NCI-H187 (cell line): ENCODE measurements around the gene FAM136A.
A peak's percentile ranks its signal among the peaks of the same experiment; 100 is the strongest.
"Not testable (repeated sequence)": the region's sequence is repeated elsewhere in the genome, so short reads cannot be mapped to it uniquely, and the experiment has no call there.

Experiments used
- DNase-seq, 2 experiments: peaks; one replicate each; lab custom pipeline; 2025; lab: John Stamatoyannopoulos, UW

Gene FAM136A

DNA sequence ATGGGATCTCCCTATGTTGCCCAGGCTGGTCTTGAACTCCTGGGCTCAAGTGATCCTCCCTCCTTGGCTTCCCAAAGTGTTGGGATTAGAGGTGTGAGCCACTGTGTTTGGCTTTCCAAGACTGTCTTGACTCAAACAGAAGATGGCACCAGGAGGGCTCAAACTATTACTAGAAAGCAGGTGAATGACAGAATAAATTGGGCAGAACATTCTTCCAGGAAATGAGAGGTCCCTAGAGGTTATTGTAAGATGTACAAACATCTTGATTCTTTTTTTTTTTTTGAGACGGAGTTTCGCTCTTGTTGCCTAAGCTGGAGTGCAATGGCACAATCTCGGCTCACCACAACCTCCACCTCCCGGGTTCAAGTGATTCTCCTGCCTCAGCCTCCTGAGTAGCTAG, 4.0 kb downstream of the FAM136A start:
- not testable (repeated sequence) for DNase-seq

DNA sequence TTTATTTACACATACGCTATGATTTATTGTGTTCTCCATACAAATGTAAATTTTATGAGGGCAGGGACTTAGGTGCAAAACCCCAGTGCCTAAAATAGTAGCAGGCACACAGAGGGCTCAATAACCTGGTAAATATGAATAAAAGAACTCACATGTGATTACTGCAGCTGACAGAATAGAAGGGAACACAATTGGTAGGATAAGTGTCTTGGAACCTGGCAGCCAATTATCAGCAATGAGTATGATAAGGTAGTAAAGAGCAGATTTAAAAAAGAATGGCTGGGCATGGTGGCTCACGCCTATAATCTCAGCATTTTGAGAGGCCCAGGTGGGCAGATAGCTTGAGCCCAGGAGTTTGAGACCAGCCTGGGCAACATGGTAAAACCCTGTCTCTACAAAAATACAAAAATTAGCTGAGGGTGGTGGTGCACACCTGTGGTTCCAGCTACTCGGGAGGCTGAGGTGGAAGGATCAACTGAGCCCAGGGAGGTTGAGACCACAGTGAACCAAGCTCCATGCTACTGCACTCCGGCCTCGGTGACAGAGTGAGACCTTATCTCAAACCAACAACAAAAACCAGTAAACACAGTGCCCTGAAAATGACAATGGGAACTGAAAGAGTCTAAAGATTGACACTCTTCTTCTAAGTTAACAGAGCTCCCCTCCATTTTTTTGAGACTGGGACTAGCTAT, 18.2 kb downstream of the FAM136A start:
- DNase-seq: no peak

DNA sequence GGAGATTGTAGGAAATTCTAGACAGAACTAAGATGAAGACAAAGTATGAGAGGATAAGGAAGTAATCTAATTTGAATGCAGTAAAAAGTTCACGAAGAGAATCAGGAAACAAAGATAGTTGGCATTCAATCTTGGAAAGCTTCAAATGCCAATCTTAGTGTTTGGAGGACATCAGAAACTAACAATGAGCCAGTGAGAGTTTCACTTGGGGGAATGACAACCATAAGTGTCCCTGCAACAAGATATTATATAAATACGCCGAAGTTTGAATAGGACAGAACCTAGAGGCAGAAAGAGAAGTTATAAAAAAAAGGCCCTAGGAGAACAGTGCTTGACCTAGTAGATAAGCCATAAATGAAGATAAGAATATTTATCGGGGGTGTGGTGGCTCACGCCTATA, 19.4 kb downstream of the FAM136A start:
- no peak for DNase-seq

DNA sequence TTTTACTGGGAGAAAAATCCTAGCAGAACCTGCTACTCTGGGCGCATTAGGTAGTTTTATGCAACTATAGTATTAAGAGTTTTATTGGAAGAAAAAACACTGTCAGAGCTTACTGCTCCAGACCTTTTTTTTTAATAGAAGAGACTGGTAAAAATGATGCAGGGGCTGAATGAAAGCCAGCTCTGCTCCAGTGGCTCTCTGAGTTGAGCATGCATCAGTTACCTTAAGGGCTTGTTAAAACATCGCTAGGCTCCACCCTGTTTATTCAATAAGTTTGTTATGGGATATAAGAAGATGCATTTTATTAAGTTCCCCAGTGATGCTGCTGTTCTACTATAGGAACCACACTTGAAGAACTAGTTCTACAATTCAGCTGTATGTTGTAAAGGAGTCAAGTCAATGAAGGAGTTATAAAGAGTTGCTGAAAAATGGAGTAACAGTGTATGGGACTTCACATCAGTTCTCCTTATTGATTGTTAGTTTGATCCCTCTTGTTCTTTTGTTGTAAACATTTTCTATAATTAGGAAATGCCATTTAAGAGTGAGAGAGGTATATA, 21.5 kb downstream of the FAM136A start:
- DNase-seq: no peak

DNA sequence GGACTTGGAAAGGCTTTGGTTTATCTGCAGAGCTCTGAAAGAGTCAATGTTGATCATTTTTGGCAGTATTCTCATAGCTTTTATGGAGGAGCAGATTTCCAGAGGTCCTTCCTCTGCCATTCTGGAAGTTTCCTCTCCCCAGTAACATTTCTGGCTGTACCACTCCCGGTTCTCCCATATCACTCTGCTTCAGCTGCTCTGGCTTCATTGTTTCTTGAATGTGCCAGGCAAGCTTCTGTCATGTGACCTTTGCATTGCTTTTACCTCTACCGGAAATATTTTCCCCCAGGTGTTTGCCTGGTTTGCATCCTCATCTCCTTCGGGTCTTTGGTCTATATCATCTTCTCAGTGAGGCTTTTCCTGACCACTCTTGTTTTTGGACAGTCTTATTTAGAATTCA, 31.5 kb downstream of the FAM136A start:
- DNase-seq: no peak

DNA sequence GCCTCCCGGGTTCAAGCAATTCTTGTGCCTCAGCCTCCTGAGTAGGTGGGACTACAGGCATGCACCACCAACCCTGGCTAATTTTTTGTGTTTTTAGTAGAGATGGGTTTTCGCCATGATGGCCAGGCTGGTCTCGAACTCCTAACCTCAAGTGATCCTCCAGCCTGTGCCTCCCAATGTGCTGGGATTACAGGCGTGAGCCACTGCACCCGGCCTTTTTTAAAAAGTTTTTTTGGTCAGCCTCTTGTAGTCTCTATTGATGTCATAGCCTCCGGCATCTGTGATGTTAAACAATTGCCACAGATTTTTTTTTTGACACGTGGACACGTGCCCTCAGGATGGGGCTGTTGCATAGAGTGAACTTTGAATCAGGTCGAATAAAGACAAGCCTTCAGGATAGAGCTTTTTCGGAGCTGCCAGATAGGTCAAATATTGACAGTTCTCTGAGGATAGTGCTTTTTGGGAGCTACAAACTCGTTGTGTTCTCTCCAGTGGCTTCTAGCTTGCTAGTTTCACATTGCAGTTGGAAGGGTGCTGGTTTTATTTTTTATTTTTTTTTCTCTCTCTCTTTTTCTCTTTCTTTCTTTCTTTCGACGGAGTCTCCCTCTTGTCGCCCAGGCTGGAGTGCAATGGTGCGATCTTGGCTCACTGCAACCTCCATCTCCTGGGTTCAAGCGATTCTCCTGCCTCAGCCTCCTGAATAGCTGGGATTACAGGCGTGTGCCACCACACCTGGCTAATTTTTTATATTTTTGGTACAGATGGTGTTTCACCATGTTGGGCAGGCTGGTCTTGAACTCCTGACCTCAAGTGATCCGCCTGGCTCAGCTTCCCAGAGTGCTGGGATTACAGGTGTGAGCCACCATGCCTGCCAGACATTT, 32.2 kb downstream of the FAM136A start:
- DNase-seq: not testable (repeated sequence)

DNA sequence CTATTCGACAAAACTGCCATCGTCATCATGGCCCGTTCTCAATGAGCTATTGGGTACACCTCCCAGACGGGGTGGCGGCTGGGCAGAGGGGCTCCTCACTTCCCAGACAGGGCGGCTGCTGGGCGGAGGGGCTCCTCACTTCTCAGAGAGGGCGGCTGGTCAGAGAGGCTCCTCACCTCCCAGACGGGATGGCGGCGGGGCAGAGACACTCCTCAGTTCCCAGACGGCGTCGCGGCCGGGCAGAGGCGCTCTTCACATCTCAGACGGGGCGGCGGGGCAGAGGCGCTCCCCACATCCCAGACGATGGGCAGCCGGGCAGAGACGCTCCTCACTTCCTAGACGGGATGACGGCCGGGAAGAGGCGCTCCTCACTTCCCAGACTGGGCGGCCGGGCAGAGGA, 34.9 kb downstream of the FAM136A start:
- DNase-seq: not testable (repeated sequence)

DNA sequence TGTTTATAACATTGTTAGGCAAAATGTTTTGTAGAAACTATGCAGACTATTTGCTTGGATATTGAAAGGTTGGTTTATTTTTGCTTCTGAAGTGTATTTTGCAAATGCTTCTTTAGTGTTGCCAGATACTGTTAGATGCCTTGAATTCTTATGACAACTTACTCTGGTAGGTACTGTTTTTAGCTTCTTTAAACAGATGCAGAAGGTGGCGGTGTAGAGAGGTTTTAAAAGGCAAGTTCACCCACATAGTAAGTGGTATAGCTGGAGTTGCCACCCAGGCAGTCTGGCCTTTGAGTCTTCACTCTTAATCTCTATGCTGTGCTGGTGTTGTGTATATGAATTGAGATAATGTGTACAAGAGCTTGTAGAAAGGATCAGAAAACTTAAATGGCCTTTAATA, 40.4 kb downstream of the FAM136A start:
- DNase-seq: no peak

DNA sequence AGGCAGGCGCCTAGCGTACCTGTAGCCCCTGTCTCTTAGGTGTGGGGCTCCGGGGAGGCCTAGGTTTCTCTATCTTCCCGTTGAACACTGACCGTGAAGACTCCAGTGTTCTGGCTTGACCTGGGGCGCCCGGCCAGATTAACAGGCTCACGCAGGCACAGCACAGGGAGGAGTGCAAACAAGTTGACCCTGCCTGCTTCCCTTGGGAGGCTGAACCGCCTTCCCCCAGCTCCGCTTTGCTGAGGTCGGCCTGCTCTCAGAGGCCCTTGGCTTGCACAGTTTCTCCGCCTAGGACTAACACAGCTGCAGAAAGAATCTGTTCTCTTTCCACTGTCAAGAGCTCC, 43.4 kb downstream of the FAM136A start:
- DNase-seq: peak; percentile 35 to 77

DNA sequence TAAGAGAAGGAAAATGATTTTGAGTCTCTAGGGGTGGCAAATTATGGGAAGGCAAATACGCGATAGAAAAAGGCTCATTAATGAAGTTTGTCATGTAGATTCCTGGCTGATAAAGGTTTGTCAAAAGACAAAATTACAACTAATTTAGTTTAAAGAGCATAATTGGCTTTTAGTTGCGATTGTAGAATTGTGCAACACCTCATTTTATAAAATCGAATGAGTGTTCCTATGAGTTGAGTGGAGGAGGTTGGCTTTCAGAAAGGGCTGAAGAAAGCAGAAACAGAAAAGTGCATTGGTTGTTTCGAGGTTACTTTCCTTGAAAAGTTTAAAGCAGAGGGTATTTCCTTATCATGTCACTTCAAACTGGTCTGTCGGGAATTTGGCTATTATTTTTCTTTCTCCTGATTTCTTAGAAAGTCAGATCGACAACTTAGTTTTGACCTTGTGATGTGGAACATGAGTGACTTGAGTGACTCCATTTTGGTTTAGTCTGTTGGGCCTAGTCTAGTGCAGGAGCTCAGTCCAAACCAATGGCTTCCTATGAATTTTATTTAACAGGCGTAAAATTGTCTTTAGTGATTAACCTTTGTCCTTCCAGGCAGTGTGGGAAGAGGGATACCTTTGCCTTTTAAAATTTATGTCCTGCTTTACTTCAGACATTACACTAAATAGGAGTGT, 46.1 kb downstream of the FAM136A start:
- no peak for DNase-seq

DNA sequence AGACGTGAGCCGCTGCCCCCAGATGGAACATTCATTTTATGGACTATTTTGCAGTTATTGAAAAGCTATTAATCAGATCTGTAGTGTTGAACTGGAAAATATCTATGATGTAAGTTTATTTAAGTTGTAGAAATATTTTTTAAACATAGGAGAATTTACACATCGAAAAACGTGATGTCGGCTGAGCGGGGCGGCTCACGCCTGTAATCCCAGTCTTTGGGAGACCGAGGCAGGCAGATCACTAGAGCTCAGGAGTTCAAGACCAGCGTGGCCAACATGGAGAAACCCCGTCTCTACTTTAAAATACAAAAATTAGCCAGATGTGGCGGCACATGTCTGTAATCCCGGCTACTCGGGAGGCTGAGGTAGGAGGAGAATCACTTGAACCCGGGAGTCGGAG, 51.4 kb downstream of the FAM136A start:
- no peak for DNase-seq

DNA sequence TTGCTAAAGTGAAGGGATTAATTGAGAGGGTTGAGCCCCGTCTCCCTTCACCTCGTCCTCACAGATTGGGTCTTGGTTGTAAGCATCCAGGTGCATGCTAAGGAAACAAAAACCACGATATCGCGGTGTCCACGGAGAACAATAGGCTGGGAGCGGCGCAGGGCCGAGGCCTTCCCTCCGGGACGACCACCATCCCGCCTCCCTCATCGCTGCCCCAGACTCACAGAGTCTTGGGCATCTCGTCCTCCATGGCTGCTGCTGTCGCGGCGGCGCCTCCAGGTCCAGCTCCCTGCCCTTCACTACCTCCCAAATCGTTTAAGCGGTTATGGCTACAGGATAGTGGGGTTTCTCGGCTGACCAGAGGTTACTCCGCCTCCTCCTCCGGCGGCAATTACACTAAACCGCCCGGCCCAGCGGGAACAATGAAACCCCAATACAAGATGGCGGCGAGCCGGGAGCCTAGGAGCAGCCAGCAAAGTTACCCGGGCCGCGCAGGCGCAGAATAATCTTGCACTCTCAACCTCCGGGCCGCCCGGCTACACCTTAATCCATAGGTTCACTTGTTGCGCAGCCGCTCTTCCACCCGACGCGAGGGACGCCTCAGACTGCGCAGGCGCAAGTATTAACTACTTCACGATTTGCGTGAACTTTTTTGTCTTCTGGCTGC, 53.6 kb downstream of the FAM136A start, which contains the start of gene TIA1:
Gene TIA1 (minus strand): TSS at position 448 of the 667 bp plus-strand sequence. CDS start 198 bp downstream, at position 250.
- DNase-seq: peak; percentile 99 to 100

DNA sequence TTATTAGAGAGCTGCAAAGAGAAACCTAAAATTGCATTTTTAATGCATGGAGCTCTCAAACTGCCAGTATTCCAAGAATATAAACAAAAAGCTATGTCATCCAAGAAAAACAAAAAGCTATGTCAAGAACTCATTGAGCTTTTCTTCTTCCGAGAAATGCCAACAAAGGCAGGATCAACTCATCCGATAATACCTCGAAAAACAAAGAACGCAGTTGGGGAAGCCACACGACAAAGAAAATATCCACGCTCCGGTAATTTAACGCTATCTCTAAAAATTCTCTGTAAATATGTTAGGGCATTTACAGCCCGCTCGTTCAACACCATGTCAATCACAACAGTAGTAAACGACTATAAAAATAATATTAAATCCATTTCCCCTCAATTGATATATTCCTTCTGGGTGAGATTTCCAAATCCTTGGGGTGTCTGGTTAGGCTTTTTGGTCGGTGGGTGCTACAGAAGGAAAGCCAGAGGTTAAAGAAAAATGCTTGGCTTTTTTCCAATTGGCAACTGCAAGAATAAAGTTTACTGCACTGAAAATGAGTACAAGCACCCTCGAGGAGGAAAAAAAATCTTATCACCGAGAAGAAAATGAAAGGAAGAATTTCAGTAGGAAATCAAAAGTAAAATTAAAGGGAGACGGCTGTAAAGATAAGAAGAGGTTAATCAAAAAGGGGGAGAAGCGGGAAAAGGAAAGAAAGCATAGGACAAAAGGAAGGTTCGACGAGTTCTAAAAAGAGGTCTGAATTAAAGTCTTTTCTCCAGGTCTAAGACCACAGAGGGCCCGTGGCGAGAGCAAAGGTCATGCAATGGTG, 54.3 kb downstream of the FAM136A start:
- DNase-seq: no peak
